Cerebellar nuclear complex (tissue), 1 donor: Measurements from ENCODE around the gene ZNF584.
A peak's percentile ranks its signal among the peaks of the same experiment; 100 is the strongest.
"Not testable (repeated sequence)": the region's sequence is repeated elsewhere in the genome, so short reads cannot be mapped to it uniquely, and the experiment has no call there.

Experiments used
- DNase-seq, 2 experiments: peaks; one replicate each; lab custom pipeline; 2025; lab: John Stamatoyannopoulos, UW

ZNF584 gene

GRCh38 chr19:58408152-58409009, at the start of gene ZNF584:
ZNF584 (plus strand) TSS chr19:58408649; CDS start chr19:58409148, 499 bp downstream.
- peak; percentile 71 to 90 for DNase-seq

GRCh38 chr19:58361900-58362271, 46.6 kb upstream of the ZNF584 start:
- DNase-seq = no peak

DNA sequence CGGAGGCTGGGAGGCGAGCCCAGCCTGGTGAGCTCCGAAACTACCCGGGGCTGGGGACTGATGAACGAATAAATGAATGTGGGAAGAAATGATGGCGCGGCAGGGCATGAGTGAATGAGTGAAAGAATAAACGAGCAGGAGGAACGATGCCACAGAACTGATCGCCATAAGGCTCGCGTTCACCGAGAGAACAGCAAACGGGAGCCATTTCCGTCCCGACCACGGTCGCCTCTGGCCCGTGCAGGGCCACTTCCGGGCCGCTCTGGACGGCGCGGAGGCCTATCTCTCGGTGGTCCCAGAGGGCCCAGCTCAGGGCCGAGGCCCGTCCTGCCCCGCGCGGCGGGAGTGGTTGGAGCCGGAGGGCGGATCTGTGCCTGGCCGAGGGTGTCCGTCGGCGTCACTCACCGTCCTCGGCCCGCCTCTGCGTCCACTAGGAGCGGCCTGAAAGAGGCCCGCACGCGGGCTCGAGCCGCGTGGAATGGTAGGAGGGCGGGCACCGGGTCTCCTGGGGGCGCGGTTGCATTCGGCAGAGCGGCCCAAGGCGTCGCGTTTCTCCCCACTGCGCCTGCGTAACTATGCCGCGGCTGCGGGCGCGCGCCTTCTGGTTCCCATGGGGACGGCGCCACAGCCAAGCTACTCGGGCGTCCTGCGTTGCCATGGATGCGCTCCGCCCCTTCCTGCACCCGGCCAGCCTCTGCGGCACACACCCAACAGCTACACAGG, 46.0 kb upstream of the ZNF584 start, which contains the start of gene ZNF497:
TSS of gene ZNF497 (minus strand) at position 480 of the 723 bp plus-strand sequence. CDS start 5,116 bp downstream, outside the sequence.
- DNase-seq = peak in 1 of 2 experiments; percentile 82

GRCh38 chr19:58364146-58364545, 44.3 kb upstream of the ZNF584 start:
- no peak for DNase-seq

GRCh38 chr19:58366585-58367430, 41.6 kb upstream of the ZNF584 start:
- DNase-seq = no peak

DNA sequence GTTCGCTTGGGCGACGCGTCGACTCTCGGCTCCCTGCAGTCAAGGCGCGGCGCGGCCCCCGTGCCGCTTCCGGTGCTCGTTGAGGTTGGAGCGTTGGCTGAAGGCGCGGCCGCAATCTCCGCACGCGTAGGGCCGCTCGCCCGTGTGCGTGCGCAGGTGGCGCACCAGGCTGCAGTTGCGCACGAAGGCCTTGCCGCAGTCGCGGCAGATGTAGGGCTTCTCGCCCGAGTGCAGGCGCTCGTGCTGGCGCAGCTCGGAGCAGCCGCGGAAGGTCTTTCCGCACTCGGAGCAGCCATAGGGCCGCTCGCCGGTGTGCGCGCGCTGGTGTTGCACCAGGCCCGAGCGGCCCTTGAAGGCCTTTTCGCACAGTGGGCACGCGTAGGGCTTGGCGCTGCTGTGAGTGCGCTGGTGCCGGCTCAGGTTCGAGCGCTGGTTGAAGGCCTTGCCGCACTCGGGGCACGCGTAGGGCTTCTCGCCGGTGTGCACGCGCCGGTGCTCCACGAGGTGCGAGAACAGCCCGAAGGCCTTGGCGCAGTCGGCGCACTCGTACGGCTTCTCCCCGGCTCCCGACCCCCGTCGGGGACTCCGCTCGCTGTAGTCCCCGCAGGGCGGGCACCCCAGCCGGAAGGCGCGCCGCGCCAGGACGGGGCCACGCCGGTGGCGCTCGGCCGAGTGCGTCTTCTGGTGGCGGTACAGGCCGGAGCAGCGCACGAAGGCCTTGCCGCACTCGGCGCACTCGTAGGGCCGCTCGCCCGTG, 40.6 kb upstream of the ZNF584 start:
- DNase-seq = no peak

GRCh38 chr19:58368561-58369360, 39.7 kb upstream of the ZNF584 start:
- DNase-seq = no peak

DNA sequence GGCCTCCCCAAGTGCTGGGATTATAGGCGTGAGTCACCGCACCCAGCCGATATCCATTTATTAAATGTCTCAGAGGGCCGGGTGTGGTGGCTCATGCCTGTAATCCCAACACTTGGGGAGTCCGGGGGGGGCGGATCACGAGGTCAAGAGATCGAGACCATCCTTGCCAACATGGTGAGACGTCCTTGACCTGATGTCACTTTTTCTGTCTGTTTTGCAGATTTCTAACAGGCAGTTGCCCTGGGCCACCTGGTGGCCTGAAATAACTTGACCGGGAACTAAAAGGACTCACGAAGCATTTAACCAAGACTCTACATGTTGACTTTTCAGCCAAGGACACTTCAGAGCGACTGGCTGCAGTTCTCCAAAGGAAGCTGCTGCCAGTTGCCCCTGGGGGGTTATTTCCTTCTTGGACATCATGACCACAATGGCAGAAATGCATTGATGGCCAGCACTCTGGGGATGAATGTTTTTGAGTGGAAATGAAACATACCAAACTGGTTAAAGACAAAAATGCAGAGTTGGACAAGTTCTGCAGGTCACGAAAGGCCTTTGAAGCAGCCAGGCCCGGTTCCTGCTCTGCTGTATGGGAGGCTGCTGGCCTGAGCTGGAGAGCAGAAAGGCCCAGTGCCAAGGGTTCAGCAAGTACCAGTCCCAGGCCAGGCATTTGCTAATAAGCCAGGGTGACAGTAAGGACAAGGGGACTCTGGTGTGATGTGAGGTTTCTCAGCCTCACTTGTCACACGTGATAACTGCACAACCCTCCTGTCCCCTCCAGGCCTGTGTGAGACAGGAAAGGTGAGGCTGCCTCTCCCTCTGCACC, 35.9 kb upstream of the ZNF584 start:
- DNase-seq = no peak

GRCh38 chr19:58374200-58374599, 34.2 kb upstream of the ZNF584 start:
- DNase-seq = no peak

DNA sequence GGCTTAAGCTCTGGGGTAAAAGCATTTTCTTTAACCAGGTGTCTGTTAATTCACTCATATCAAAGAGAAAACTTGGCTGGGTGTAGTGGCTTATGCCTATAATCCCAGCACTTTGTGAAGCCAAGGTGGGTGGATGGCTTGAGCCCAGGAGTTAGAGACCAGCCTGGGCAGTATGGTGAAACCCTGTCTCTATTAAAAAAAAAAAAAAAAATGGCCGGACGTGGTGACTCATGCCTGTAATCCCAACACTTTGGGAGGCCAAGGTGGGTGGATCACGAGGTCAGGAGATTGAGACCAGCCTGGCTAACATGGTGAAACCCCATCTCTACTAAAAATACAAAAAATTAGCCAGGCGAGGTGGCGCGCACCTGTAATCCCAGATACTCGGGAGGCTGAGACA, 31.7 kb upstream of the ZNF584 start:
- not testable (repeated sequence) for DNase-seq

GRCh38 chr19:58379246-58379645, 29.2 kb upstream of the ZNF584 start:
- DNase-seq = no peak

GRCh38 chr19:58380037-58380661, 28.3 kb upstream of the ZNF584 start:
- DNase-seq = no peak

GRCh38 chr19:58380662-58381459, 27.6 kb upstream of the ZNF584 start, which contains the start of gene ZNF837:
ZNF837 (minus strand) TSS chr19:58381030; CDS start chr19:58369332, 11,698 bp downstream.
- DNase-seq = peak; percentile 95 to 96

GRCh38 chr19:58381460-58382212, 26.8 kb upstream of the ZNF584 start:
- no peak for DNase-seq

- no peak for DNase-seq
Measured at GRCh38 chr19:58382997-58383603, 25.3 kb upstream of the ZNF584 start.

DNA sequence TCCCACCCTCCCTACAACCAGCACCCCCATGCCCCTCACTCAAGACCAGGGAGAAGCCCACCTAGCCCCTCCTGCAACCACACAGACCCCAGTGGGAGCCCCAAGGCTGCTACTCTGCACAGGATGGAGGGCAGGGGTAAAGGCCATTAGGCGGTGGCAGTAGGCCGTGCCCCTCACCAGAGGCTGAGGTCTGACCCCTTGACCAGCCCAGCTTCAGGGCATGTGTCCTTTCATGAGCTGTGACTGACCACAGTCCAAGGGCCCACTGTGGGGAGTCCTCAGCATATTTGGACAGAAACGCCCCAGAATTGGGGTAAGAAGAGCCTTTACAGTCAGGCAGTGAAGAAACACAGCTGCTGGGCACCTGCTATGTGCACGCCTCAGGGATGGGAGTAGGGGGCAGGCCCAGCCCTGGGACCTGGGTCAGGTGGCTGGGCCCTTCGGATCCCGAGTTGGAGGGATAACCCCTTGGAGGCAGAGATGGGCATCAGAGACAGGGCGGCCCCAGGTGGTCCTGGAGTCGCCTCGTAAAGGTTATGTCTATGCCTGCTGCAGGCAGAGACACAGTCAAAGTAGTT, 23.0 kb upstream of the ZNF584 start:
- DNase-seq = no peak
